ENCODE measurements around the gene ARHGAP8.

Gene ARHGAP8

GRCh38 chr22:44909241-44909640, 156.9 kb downstream of the ARHGAP8 start:
- TF ChIP-seq CTCF (IDR thresholded peaks at IDR 0.05; ENCODE audit: borderline replicate concordance, insufficient read depth, low read depth, low read length): no peak
- H3K4me3 ChIP-seq (ENCODE audit: low read depth, low read length): no peak overlapping the region
